Stimulated activated CD4-positive, alpha-beta T cell treated with anti-CD3 and anti-CD28 coated beads, Interleukin-4, amount 100 ng/mL, for 24 hours (primary cell): ENCODE results near the gene EMC7.
"Not testable (repeated sequence)": the region's sequence is repeated elsewhere in the genome, so short reads cannot be mapped to it uniquely, and the experiment has no call there.

Experiments used
- DNase-seq: peaks from one replicate; pipeline ENCODE4 v3.0.0-alpha.2; 2020

Gene EMC7

GRCh38 chr15:34101366-34102174, at the start of gene EMC7, which contains the start of gene PGBD4:
Gene EMC7 (minus strand): TSS chr15:34101862. CDS start chr15:34101839, 23 bp downstream.
Gene PGBD4 (plus strand): TSS chr15:34102083. CDS start chr15:34102532, 449 bp downstream.
- peak; percentile 99 for DNase-seq

- DNase-seq, result no peak
Observed at GRCh38 chr15:34147371-34148140, 45.9 kb upstream of the EMC7 start.

- no peak for DNase-seq
Observed at GRCh38 chr15:34133511-34133910, 31.8 kb upstream of the EMC7 start.

GRCh38 chr15:34132881-34133280, 31.2 kb upstream of the EMC7 start:
- DNase-seq, result no peak

- DNase-seq, result no peak
Observed at GRCh38 chr15:34128898-34129297, 27.2 kb upstream of the EMC7 start.

- DNase-seq, result no peak
Observed at GRCh38 chr15:34126522-34126921, 24.9 kb upstream of the EMC7 start.

- DNase-seq, result no peak
Observed at GRCh38 chr15:34125945-34126344, 24.3 kb upstream of the EMC7 start.

- no peak for DNase-seq
Observed at GRCh38 chr15:34124651-34125050, 23.0 kb upstream of the EMC7 start.

- DNase-seq, result no peak
Observed at GRCh38 chr15:34122771-34123183, 21.1 kb upstream of the EMC7 start.

GRCh38 chr15:34121786-34122185, 20.1 kb upstream of the EMC7 start:
- not testable (repeated sequence) for DNase-seq

GRCh38 chr15:34120420-34120819, 18.8 kb upstream of the EMC7 start:
- not testable (repeated sequence) for DNase-seq

- DNase-seq, result no peak
Observed at GRCh38 chr15:34119291-34119690, 17.6 kb upstream of the EMC7 start.

- DNase-seq, result no peak
Observed at GRCh38 chr15:34116620-34117019, 15.0 kb upstream of the EMC7 start.

- no peak for DNase-seq
Observed at GRCh38 chr15:34114739-34115138, 13.1 kb upstream of the EMC7 start.

- DNase-seq, result no peak
Observed at GRCh38 chr15:34114215-34114614, 12.6 kb upstream of the EMC7 start.

GRCh38 chr15:34111488-34111887, 9.8 kb upstream of the EMC7 start:
- DNase-seq, result no peak

GRCh38 chr15:34109797-34110663, 8.4 kb upstream of the EMC7 start:
- peak; percentile 15 for DNase-seq

GRCh38 chr15:34107315-34107714, 5.7 kb upstream of the EMC7 start:
- DNase-seq, result no peak

- no peak for DNase-seq
Observed at GRCh38 chr15:34106423-34106822, 4.8 kb upstream of the EMC7 start.

GRCh38 chr15:34102175-34102925, 688 bp upstream of the EMC7 start:
- no peak for DNase-seq

- no peak for DNase-seq
Observed at GRCh38 chr15:34099914-34100313, 1.7 kb downstream of the EMC7 start.

GRCh38 chr15:34085746-34086145, 15.9 kb downstream of the EMC7 start:
- no peak for DNase-seq
